ENCODE results near the gene DNAH12. TPM values are rescaled to one million over a fixed set of nuclear protein-coding genes. Genes with fewer than 3 reads are reported as not detected.

DNAH12 gene
- polyA plus RNA-seq, 3 donors: 0.03 TPM; not detected in 2

DNA sequence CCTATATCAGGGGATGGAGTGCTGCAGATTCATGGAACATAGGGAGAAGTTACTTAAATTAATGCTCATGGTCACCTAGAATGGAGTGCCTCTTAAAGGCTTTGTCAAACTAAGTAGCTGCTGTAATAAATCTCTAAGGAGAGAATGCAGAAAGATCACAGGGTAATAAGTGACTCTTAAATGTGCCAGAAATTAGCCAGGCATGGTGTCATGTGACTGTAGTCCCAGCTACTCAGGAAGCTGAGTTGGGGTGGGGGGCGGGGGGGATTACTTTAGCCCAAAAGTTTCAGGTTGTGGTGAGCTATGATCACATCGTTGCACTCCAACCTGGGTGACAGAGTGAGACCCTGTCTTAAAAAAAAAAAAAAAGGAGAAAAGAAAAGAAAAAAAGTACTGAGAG is 160.7 kb downstream of the DNAH12 start:
- peak overlapping the region; percentile 42 for H2AFZ ChIP-seq (ENCODE audit: insufficient read depth, low read depth, low read length, poor library complexity, severe bottlenecking)
- no peaks in the 10 kb centered on the region for H3K9me3 ChIP-seq (replicated peaks in 1 of 2; ENCODE audit: control insufficient read depth in 1 of 2, insufficient read depth in 1 of 2, low read length in 2 of 2)
- DNase-seq: no peak
- H3K27ac ChIP-seq (ENCODE audit: low read depth in 1 of 2, low read length in 2 of 2): no peak overlapping the region
- no peak overlapping the region for H3K4me3 ChIP-seq (replicated peaks in 1 of 3; ENCODE audit: low read depth in 2 of 3, low read length in 3 of 3)
- H3K4me2 ChIP-seq (replicated peaks; ENCODE audit: extremely low read depth, low read length, poor library complexity, severe bottlenecking): no peak overlapping the region
- intact Hi-C loops (cut with micrococcal nuclease): no loop called here
- Mint-ChIP-seq H3K4me1 (peaks cover 6% of the 10 kb centered on the region), H3K9me3 (no peaks in the 10 kb centered on the region), H3K36me3 (no peaks in the 10 kb centered on the region), H3K27me3 (ENCODE audit: low read depth in 3 of 3) (no peaks in the 10 kb centered on the region), H3K4me3 (no peak overlapping the region), H3K27ac (no peak overlapping the region)
- TF ChIP-seq CTCF (IDR thresholded peaks at IDR 0.05): no peak
- H3K27me3 ChIP-seq (ENCODE audit: control insufficient read depth in 2 of 2, insufficient read depth in 2 of 2, low read length in 2 of 2): no peaks in the 10 kb centered on the region
- H3K9ac ChIP-seq (ENCODE audit: insufficient read depth, low read length, poor library complexity, severe bottlenecking): no peak overlapping the region
- H3K79me2 ChIP-seq (ENCODE audit: insufficient read depth, low read length): no peaks in the 10 kb centered on the region
- H3K4me1 ChIP-seq (ENCODE audit: control insufficient read depth in 1 of 2, insufficient read depth in 2 of 2, low read length in 2 of 2): no peaks in the 10 kb centered on the region
- H3K36me3 ChIP-seq (replicated peaks in 1 of 2; ENCODE audit: control insufficient read depth in 1 of 2, insufficient read depth in 2 of 2, low read length in 2 of 2): no peaks in the 10 kb centered on the region
- WGBS (ENCODE audit: insufficient coverage): no CpG with 5 or more reads among the region's 2 CpGs
- no peaks in the 10 kb centered on the region for H4K20me1 ChIP-seq (ENCODE audit: insufficient read depth, low read length)

DNA sequence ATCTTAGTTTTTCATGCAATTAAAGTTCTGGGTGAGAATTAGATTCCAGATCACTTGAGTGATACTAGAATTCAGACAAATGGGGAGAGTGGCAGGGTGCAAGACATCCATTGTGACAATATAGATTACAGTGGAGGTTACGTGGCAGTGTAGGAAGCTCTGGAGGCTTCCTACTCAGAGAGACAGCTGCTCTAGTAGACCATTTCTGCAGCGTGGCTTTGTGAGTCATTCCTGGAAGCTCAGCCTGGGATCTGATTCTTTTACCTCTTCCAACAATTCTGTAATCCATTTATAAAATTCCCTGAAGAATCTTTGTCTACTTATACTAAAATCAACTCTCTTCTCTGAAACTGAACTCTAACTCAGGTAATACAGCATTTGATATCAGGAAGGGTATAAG is 161.2 kb downstream of the DNAH12 start:
- Histone ChIP-seq H3K9me3 (replicated peaks in 1 of 2; ENCODE audit: control insufficient read depth in 1 of 2, insufficient read depth in 1 of 2, low read length in 2 of 2) (no peaks in the 10 kb centered on the region), H3K4me3 (replicated peaks in 1 of 3; ENCODE audit: low read depth in 2 of 3, low read length in 3 of 3) (no peak overlapping the region), H3K36me3 (replicated peaks in 1 of 2; ENCODE audit: control insufficient read depth in 1 of 2, insufficient read depth in 2 of 2, low read length in 2 of 2) (no peaks in the 10 kb centered on the region), H3K27ac (ENCODE audit: low read depth in 1 of 2, low read length in 2 of 2) (no peak overlapping the region), H3K4me1 (ENCODE audit: control insufficient read depth in 1 of 2, insufficient read depth in 2 of 2, low read length in 2 of 2) (no peaks in the 10 kb centered on the region), H3K4me2 (replicated peaks; ENCODE audit: extremely low read depth, low read length, poor library complexity, severe bottlenecking) (no peak overlapping the region), H4K20me1 (ENCODE audit: insufficient read depth, low read length) (no peaks in the 10 kb centered on the region), H2AFZ (ENCODE audit: insufficient read depth, low read depth, low read length, poor library complexity, severe bottlenecking) (peak overlapping the region; percentile 42), H3K9ac (ENCODE audit: insufficient read depth, low read length, poor library complexity, severe bottlenecking) (no peak overlapping the region), H3K79me2 (ENCODE audit: insufficient read depth, low read length) (no peaks in the 10 kb centered on the region), H3K27me3 (ENCODE audit: control insufficient read depth in 2 of 2, insufficient read depth in 2 of 2, low read length in 2 of 2) (no peaks in the 10 kb centered on the region)
- Mint-ChIP-seq H3K36me3 (no peaks in the 10 kb centered on the region), H3K4me1 (peaks cover 6% of the 10 kb centered on the region), H3K9me3 (no peaks in the 10 kb centered on the region), H3K27me3 (ENCODE audit: low read depth in 3 of 3) (no peaks in the 10 kb centered on the region), H3K4me3 (no peak overlapping the region), H3K27ac (no peak overlapping the region)
- no CpG with 5 or more reads among the region's 2 CpGs for WGBS (ENCODE audit: insufficient coverage)
- no peak for TF ChIP-seq CTCF (IDR thresholded peaks at IDR 0.05)
- intact Hi-C loops (cut with micrococcal nuclease): no loop called here
- DNase-seq: no peak

Measured in CD14-positive monocyte (primary cell).